Measurements from ENCODE around the gene RGPD4.

GRCh38 chr2:107824451-107825205 is 2.1 kb upstream of the RGPD4 start:
- TF ChIP-seq, protein P1, sequence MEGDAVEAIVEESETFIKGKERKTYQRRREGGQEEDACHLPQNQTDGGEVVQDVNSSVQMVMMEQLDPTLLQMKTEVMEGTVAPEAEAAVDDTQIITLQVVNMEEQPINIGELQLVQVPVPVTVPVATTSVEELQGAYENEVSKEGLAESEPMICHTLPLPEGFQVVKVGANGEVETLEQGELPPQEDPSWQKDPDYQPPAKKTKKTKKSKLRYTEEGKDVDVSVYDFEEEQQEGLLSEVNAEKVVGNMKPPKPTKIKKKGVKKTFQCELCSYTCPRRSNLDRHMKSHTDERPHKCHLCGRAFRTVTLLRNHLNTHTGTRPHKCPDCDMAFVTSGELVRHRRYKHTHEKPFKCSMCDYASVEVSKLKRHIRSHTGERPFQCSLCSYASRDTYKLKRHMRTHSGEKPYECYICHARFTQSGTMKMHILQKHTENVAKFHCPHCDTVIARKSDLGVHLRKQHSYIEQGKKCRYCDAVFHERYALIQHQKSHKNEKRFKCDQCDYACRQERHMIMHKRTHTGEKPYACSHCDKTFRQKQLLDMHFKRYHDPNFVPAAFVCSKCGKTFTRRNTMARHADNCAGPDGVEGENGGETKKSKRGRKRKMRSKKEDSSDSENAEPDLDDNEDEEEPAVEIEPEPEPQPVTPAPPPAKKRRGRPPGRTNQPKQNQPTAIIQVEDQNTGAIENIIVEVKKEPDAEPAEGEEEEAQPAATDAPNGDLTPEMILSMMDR (IDR thresholded peaks at IDR 0.05): no peak
- TF ChIP-seq POLR2A (IDR thresholded peaks at IDR 0.05): no peak
